GM19324 (cell line): ENCODE results near the gene LSP1.
"Not testable (repeated sequence)": the region's sequence is repeated elsewhere in the genome, so short reads cannot be mapped to it uniquely, and the experiment has no call there.

Source experiments
- ATAC-seq: cut with Tn5 transposase; IDR thresholded peaks from one replicate; pipeline ENCODE4 v1.9.1; 2021; ENCODE audit warnings: mild to moderate bottlenecking, moderate library complexity; ENCODE audit not compliant: unreplicated experiment, low FRiP score

The LSP1 gene

DNA sequence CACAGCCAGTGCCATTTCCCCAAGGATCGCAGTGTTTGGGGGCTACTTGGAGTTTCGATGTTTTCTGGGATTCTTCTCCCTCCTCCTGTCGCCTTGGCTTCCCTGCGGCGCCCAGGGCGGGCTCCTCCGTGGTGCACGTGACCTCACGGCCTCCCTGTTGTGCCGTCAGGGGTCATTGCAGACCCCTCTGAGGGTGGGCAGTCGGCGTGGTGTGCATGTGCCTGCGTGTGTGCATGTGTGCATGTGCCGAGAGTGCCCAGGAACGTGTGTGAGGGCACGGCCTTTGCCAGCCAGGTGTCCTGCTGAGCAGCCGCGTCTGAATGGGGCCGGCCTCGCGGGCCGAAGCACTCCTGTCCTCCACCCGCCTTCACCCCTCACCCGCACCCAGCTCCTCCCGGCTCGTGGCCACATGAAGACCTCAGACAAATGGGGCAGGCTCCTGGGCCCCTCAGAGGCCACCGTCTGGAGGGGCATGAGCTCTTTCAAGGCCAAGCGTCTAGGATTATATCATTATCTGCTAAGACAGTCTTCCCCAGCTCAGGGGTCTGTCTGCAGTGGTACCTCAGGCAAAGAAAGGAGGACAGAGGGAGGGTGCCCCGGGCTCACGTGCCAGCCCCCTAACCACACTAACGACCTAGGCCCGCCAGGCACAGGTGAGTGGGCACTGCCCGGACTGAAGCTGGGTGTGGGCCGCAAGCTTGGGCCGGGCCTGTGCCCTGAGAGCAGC, 84.9 kb downstream of the LSP1 start:
- no peak for ATAC-seq

- ATAC-seq, result no peak
Observed at GRCh38 chr11:1938343-1939005, 85.6 kb downstream of the LSP1 start.

DNA sequence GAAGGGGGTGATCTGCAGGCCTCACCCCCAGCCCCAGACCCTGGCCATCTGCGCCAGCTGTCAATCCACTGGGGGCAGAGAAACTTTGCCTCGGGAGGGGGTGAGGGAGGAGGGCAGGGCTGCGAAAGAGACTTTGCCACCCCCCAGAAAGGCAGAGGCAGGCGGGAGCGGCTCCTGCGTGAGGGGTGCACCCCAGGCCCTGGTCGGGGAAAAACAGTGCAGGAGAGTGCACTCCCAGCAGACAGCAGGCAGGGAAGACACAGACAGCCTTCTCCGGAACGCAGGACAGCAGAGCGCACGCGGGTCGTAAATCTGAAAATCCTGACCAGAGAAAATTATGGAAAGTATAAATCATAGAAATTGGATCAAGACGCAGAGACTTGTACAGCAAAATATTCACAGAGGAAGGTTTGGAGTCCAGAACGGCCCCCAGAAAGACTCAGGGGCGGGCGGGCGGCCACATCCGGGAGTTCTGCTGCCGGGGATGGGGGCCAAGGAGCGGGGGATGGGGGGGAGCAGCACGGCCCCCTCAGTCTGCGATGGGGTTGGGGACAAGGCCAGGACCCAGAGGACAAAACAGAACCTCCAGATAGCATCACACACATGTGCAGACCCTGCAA, 86.2 kb downstream of the LSP1 start:
- ATAC-seq, result no peak

DNA sequence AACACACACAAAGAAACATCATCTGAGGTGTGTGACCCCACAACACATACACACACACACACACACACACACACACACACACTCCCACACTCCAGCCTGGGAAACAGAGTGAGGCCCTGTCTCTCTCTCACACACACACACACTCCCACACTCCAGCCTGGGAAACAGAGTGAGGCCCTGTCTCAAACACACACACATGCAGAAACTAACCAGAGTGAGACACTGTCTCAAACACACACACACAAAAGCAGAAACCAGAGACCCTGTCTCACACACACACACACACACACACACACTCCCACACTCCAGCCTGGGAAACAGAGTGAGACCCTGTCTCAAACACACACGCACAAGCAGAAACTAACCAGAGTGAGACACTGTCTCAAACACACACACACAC, 86.9 kb downstream of the LSP1 start:
- ATAC-seq, result not testable (repeated sequence)
